Fibroblast of mammary gland (primary cell): ENCODE results near the gene ADCY9.

Experiments
- DNase-seq: peaks from one replicate; pipeline ENCODE4 v3.0.0-alpha.2; 2010; ENCODE audit warnings: low read depth
- H3K4me3 ChIP-seq: 2 replicates; pipeline ENCODE4 v1.5.1; 2011; ENCODE audit warnings: low read depth, mild to moderate bottlenecking, low read length, moderate library complexity; ENCODE audit not compliant: control insufficient read depth
- TF ChIP-seq, protein P1 (sequence below): conservative IDR thresholded peaks from 2 replicates; pipeline ENCODE4 v1.5.1; 2011; ENCODE audit warnings: low read depth, low read length, inconsistent platforms; ENCODE audit not compliant: control insufficient read depth, insufficient read depth

Gene ADCY9

DNA sequence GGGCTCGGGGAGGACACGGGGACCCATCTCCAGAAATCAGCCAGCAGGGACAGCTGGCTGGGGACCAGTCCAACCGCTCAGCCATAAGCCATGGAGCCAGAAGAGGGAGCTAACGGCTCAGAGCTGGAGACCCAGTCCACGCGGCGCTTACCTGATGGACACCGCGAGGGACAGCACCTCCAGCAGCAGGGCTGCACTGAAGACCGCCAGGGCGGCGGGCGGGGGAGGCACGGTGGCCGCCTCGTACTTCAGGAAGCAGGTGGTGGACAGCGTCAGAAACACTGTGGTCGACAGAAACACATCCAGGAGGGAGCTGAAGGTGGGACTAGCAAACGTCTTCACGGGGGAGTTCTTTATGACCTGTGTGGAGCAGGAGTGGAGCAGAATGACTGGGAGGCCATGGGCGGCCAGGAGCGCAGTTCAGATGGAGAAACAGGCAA lies 133.1 kb downstream of the ADCY9 start:
- TF ChIP-seq, protein P1, sequence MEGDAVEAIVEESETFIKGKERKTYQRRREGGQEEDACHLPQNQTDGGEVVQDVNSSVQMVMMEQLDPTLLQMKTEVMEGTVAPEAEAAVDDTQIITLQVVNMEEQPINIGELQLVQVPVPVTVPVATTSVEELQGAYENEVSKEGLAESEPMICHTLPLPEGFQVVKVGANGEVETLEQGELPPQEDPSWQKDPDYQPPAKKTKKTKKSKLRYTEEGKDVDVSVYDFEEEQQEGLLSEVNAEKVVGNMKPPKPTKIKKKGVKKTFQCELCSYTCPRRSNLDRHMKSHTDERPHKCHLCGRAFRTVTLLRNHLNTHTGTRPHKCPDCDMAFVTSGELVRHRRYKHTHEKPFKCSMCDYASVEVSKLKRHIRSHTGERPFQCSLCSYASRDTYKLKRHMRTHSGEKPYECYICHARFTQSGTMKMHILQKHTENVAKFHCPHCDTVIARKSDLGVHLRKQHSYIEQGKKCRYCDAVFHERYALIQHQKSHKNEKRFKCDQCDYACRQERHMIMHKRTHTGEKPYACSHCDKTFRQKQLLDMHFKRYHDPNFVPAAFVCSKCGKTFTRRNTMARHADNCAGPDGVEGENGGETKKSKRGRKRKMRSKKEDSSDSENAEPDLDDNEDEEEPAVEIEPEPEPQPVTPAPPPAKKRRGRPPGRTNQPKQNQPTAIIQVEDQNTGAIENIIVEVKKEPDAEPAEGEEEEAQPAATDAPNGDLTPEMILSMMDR, result peak; percentile 70
- no peak overlapping the region for H3K4me3 ChIP-seq
- peak; percentile 56 for DNase-seq

DNA sequence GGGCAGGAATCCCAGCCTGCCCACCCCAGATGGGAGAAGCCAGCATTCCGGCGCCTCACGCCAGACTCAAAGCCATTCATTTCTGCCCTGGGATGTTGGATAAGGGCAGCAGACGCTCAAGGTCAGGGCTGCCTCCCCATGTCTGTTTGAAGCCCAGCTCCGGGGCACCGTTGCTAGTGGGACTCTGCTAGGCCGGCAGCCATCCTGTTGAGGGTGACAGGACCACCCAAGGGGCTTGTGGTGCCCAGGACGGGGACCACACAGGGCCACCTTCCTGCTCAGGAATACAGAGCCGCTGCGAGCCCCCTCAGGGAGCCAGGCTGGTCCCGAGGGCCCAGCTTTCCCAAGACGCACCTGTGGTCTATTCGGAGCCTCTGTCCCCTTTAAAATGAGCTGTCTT lies 134.0 kb downstream of the ADCY9 start:
- TF ChIP-seq, protein P1, result no peak
- no peak for DNase-seq
- H3K4me3 ChIP-seq, result no peak overlapping the region

DNA sequence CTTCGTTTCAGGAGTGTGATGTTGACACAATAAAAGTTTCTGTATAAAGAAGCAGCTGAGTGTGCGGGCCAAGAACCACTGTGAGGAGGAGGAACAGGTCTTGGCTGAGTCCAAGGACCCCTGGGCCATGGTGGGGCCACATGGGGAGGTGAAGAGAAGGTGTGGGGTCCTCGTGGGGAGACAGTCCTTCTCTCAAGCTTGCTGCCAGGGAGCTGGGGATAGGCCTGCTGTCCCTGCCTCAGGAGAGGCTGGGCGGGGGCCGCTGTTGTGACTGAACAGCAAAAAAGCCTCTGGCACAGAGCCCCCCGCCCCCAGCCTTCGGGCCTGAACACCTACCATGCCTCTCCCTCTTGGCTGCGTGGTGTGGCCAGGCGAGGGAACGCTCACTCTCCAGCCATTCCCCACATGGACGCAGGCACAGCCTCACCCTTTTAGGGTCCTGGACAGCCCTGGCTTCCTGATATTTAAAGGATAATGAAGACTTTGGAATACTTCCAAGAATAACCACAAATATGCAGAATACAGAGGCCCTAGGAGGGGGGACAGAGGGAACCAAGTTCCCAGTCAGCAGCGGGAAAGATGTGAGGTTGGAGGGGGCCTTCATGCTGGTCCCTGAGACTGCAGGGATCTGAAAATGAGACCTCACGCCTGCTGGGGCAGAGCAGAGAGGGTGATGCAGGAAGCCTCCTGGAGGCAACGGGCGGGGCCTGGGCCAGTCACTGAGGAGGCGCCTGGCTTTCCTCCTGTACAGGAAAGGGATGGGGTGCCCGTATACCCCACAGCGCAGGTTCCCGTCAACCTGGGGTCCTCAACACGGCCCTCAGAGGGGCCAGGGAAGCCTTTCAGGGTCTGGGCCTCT lies 135.8 kb downstream of the ADCY9 start:
- H3K4me3 ChIP-seq, result no peak overlapping the region
- peak; percentile 50 for DNase-seq
- TF ChIP-seq, protein P1, result no peak

DNA sequence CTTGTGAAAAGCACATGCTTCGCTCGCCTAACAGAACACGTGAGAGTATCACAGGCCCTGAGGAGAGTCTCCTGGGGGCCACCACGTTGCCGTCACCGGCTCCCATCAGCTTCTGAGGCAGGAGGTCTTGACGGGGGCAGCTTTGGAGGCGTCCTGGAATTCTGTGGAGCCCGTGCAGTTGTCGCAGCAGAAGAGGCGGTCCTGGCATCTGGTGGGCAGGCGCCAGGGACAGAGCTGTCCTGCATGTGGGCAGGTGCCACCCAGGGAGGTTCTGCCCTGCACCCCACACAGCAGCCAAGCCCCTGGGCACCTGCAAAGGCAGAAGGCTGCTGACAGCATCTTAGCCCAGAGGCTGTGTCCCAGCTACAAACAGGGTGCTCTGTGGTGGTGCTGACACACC lies 136.7 kb downstream of the ADCY9 start:
- no peak for DNase-seq
- TF ChIP-seq, protein P1, result no peak
- no peak overlapping the region for H3K4me3 ChIP-seq

DNA sequence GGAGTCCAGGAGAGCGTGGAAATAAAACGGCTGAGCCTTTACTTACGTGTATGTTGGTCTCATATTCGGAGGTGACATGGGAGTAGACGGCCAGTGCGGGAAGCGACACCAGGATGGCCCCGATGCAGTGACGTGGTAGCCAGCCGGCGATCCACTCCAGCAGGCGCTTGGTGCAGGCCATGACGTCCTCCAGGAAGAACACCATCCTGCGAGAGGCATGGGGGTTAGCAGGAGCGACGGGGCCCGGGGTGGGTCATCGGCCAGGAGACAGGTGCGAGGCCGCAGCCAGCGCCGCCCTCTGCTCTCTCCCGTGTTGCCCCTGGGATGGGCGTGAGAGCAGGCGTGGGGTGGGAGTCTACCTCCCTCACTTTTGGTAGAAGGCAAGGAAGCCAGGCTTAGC lies 137.2 kb downstream of the ADCY9 start:
- no peak for DNase-seq
- no peak overlapping the region for H3K4me3 ChIP-seq
- TF ChIP-seq, protein P1, result no peak

DNA sequence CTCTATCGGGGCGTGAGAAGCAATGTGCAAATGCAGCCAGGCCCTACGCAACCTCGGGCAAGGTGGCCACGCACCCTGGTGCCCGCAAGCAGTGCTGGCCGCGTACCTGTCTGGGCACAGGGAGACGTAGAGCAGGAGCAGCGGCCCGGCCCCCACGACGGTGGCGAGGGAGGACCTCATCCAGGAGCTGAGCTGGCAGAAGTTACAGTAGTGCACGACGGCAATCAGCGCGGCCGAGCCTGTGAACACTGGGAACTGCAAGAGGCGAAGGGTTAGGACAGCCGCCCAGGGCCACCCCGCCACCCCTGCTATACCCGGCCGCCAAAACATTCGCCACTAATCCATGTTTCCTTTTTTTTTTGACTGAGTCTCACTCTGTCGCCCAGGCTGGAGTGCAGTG lies 138.9 kb downstream of the ADCY9 start:
- TF ChIP-seq, protein P1, result no peak
- DNase-seq, result no peak
- no peak overlapping the region for H3K4me3 ChIP-seq
